ENCODE measurements around the gene SYNE3. TPM values are rescaled to one million over a fixed set of nuclear protein-coding genes. Genes with fewer than 3 reads are reported as not detected.
A peak's percentile ranks its signal among the peaks of the same experiment; 100 is the strongest.

Gene SYNE3
- total RNA-seq, 1 donor from 2014 or later = 27.0 TPM

GRCh38 chr14:95523051-95523814 lies 6.8 kb upstream of the SYNE3 start:
- no peak overlapping the region for H3K27ac ChIP-seq
- intact Hi-C loops (cut with DNase I) = no loop called here

DNA sequence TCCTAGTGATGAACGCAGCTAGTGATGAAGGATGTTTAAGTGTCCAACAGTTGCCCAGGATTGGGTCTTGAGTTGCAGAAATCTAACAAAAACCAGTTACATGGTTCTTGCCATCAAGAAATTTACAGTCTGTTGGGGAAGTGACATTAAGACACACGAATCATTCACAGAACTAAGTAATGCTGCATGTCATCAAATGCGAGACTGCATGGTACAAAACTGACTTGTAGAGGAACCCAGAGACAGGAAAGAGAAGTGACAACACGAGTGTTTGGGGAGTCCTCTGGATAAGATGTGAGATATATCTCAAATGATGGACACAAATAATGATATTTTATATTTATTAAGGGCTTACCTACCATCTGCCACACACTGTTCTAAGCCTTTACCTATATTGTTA lies 6.1 kb upstream of the SYNE3 start:
- peaks cover 64% of the 10 kb centered on the region for H3K4me1 ChIP-seq

More at GRCh38 chr14:95523051-95523814, 6.8 kb upstream of the SYNE3 start:
- Histone ChIP-seq H3K4me3 (no peak overlapping the region), H3K4me1 (peaks cover 58% of the 10 kb centered on the region), H3K36me3 (no peaks in the 10 kb centered on the region), H3K9me3 (no peaks in the 10 kb centered on the region), H3K27me3 (no peaks in the 10 kb centered on the region)
- no peak for DNase-seq (ENCODE audit: extremely low spot score in 2 of 2)
- no peak for TF ChIP-seq POLR2AphosphoS5 (IDR thresholded peaks at IDR 0.05; ENCODE audit: insufficient read depth in 1 of 2, low read depth in 1 of 2)
- TF ChIP-seq POLR2A (IDR thresholded peaks at IDR 0.05) = no peak
- no peak for TF ChIP-seq CTCF (IDR thresholded peaks at IDR 0.05)

GRCh38 chr14:95522116-95522515 lies 5.7 kb upstream of the SYNE3 start:
- no peak for DNase-seq (ENCODE audit: extremely low spot score in 2 of 2)
- no peak overlapping the region for H3K4me3 ChIP-seq
- TF ChIP-seq POLR2A (IDR thresholded peaks at IDR 0.05) = no peak
- no peak for TF ChIP-seq CTCF (IDR thresholded peaks at IDR 0.05)
- TF ChIP-seq POLR2AphosphoS5 (IDR thresholded peaks at IDR 0.05; ENCODE audit: insufficient read depth in 1 of 2, low read depth in 1 of 2) = no peak
- H3K27ac ChIP-seq = no peak overlapping the region
- H3K36me3 ChIP-seq = no peaks in the 10 kb centered on the region
- H3K9me3 ChIP-seq = no peaks in the 10 kb centered on the region
- no peaks in the 10 kb centered on the region for H3K27me3 ChIP-seq
- intact Hi-C loops (cut with DNase I) = no loop called here
- peaks cover 68% of the 10 kb centered on the region for H3K4me1 ChIP-seq

More for the DNA sequence above, 6.1 kb upstream of the SYNE3 start:
- Histone ChIP-seq H3K27ac (no peak overlapping the region), H3K36me3 (no peaks in the 10 kb centered on the region), H3K27me3 (no peaks in the 10 kb centered on the region), H3K4me3 (no peak overlapping the region), H3K9me3 (no peaks in the 10 kb centered on the region)
- intact Hi-C loops (cut with DNase I) = no loop called here
- DNase-seq (ENCODE audit: extremely low spot score in 2 of 2) = no peak
- TF ChIP-seq CTCF (IDR thresholded peaks at IDR 0.05) = no peak
- TF ChIP-seq POLR2AphosphoS5 (IDR thresholded peaks at IDR 0.05; ENCODE audit: insufficient read depth in 1 of 2, low read depth in 1 of 2) = no peak
- TF ChIP-seq POLR2A (IDR thresholded peaks at IDR 0.05) = no peak

- H3K4me1 ChIP-seq = peaks cover 62% of the 10 kb centered on the region
- TF ChIP-seq POLR2A (IDR thresholded peaks at IDR 0.05) (no peak), POLR2AphosphoS5 (IDR thresholded peaks at IDR 0.05; ENCODE audit: insufficient read depth in 1 of 2, low read depth in 1 of 2) (no peak), CTCF (IDR thresholded peaks at IDR 0.05) (no peak)
- intact Hi-C loops (cut with DNase I) = no loop called here
- no peaks in the 10 kb centered on the region for H3K36me3 ChIP-seq
- peak overlapping the region; percentile 15 for H3K27ac ChIP-seq
- no peaks in the 10 kb centered on the region for H3K9me3 ChIP-seq
- peak in 1 of 2 donors; percentile 84 for DNase-seq (ENCODE audit: extremely low spot score in 2 of 2)
- H3K27me3 ChIP-seq = no peaks in the 10 kb centered on the region
- no peak overlapping the region for H3K4me3 ChIP-seq
These were observed 4.6 kb upstream of the SYNE3 start for GRCh38 chr14:95521001-95521400.

DNA sequence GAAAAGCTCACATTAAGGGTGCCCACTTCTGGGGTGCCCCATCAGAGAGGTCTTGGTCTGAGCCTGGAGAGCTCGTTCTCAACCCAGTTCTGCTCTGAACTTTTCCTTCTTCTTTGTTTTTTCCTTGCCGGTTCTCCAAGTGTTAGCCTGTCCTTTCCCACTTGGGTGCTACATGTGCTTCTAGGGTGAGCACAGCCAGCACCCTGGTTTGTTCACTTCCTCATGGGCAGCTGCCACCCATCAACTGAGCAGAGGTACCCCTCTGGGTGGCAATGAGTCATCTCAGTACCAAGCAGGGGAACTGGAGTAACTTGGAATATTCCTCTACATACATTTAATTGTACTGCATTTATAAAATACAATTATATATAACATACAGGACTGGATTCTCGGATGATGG lies 3.9 kb upstream of the SYNE3 start:
- Histone ChIP-seq H3K9me3 (no peaks in the 10 kb centered on the region), H3K4me1 (peaks cover 66% of the 10 kb centered on the region), H3K27me3 (no peaks in the 10 kb centered on the region), H3K36me3 (no peaks in the 10 kb centered on the region), H3K4me3 (no peak overlapping the region), H3K27ac (peak overlapping the region; percentile 71)
- TF ChIP-seq POLR2AphosphoS5 (IDR thresholded peaks at IDR 0.05; ENCODE audit: insufficient read depth in 1 of 2, low read depth in 1 of 2) (no peak), POLR2A (IDR thresholded peaks at IDR 0.05) (no peak), CTCF (IDR thresholded peaks at IDR 0.05) (no peak)
- peak in 1 of 2 donors; percentile 83 for DNase-seq (ENCODE audit: extremely low spot score in 2 of 2)
- intact Hi-C loops (cut with DNase I) = no loop called here

Data from vagina (tissue), 2 donors.